Stimulated activated CD8-positive, alpha-beta memory T cell treated with anti-CD3 and anti-CD28 coated beads, Interleukin-7, amount 100 ng/mL, for 48 hours (primary cell): ENCODE measurements around the gene PLXNB3.

Experiments used
- DNase-seq, 2 donors: peaks; one replicate each; pipeline ENCODE4 v3.0.0-alpha.2; 2020; ENCODE audit warnings: low read depth in 1 of 2; ENCODE audit errors: extremely low read depth in 1 of 2

The PLXNB3 gene

GRCh38 chrX:153772316-153773217, 8.5 kb downstream of the PLXNB3 start:
- no peak for DNase-seq

- DNase-seq, result no peak
Observed at GRCh38 chrX:153773218-153773611, 9.2 kb downstream of the PLXNB3 start.

GRCh38 chrX:153773741-153774575, 9.9 kb downstream of the PLXNB3 start:
- DNase-seq, result no peak

DNA sequence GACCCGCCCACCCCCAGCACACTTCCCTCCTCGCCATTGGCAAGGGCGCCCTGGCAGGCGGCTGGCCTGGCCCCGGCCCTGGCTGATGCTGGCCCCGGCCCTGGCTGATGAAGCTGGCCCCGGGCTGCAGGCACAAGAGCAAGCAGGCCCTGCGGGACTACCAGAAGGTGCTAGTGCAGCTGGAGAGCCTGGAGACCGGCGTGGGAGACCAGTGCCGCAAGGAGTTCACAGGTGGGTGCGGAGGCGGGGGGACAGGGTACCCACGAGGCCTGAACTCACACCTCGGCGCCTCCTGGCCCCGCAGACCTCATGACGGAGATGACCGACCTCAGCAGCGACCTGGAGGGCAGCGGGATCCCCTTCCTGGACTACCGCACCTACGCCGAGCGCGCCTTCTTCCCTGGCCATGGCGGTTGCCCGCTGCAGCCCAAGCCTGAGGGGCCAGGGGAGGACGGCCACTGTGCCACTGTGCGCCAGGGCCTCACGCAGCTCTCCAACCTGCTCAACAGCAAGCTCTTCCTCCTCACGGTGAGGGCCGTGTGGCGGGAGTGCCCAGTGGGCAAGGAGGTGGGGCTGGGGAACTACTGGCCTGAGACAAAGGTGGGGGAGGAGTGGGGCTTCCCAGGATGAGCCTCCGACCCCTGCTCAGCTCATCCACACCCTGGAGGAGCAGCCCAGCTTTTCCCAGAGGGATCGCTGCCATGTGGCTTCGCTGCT, 10.7 kb downstream of the PLXNB3 start:
- no peak for DNase-seq

- no peak for DNase-seq
Observed at GRCh38 chrX:153775293-153776119, 11.5 kb downstream of the PLXNB3 start.

DNA sequence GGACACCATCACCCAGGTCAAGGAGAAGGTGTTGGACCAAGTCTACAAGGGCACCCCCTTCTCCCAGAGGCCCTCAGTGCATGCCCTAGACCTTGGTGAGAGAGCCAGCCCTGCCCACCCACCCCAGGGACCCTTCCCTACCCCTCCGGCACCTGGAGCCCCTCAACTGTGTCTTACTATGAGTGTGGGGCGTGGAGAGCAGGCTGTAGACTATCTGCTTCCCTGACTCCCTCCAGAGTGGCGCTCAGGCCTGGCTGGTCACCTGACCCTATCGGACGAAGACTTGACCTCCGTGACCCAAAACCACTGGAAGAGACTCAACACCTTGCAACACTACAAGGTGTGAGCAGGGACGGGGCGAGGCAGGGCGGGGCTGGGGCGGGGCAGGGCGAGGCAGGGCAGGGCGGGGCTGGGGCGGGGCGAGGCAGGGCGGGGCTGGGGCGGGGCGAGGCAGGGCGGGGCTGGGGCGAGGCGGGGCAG, 12.1 kb downstream of the PLXNB3 start:
- no peak for DNase-seq

GRCh38 chrX:153776611-153777045, 12.6 kb downstream of the PLXNB3 start:
- no peak for DNase-seq

GRCh38 chrX:153777261-153778090, 13.4 kb downstream of the PLXNB3 start:
- DNase-seq, result no peak

DNA sequence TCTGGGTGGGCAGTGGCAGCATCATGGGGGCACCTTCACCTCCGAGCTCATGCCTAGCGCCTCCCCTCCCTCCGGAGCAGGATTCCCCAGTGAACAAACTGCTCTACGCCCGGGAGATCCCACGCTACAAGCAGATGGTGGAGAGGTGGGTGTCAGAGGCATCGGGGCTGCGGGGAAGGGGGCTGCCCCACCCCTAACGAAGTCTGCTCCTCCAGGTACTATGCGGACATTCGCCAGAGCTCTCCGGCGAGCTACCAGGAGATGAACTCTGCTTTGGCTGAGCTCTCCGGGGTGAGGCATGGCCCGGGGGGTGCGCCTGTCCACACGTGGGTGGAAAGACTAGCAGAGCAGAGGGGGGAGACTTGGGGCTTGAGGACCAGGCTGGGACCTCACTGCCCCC, 14.1 kb downstream of the PLXNB3 start:
- DNase-seq, result no peak

DNA sequence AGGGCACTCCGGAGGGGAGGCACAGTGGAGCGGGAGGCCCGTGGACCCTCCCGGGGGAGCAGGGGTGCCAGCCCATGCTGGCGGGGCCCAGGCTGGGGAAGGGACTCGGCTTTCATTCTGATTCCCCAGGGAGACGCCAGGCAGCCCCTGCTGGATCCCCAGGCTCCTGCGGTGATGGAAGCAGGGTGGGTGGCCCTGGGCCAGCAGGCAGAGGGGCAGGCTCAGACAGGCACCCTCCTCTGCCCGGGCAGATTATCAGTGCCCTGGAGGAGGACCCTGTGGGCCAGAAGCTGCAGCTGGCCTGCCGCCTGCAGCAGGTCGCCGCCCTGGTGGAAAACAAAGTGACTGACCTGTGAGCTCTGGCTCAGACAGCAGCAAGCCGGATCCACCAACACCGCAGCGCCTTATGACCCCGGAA, 14.6 kb downstream of the PLXNB3 start:
- DNase-seq, result no peak

- DNase-seq, result no peak
Observed at GRCh38 chrX:153779891-153780677, 16.0 kb downstream of the PLXNB3 start.

DNA sequence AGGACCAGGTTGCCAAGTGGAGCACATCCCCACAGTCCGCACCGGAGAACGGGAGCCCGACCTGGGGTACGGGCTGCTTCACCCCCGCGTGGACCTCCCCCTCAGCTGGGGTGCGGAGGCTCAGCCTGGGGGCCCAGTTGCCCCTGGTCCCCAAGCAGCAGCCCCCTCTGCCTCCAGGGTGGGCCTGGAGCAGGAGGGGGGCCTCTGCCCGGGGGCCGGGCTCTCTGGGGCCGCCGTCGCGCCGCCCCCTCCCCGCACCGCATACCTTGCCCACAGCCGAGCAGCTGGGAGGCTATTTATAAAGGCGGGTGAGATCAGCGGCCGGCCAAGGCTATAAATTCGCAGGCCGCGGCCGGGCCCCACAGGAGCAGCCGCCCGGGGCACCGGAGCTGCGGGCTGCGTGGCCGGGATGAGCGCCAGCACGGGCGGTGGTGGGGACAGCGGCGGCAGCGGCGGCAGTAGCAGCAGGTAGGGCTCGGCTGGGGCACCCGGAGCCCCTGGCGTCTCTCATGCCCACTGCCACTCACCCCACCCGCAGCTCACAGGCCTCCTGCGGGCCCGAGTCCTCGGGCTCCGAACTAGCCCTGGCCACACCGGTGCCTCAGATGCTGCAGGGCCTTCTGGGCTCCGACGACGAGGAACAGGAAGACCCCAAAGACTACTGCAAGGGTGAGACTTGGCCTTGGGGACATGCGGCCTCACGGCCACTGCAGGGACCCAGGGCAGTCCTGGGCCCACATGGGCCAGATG, 16.8 kb downstream of the PLXNB3 start, which contains the start of gene SRPK3:
SRPK3 (plus strand) TSS at position 364 of the 750 bp plus-strand sequence; CDS start at position 410, 46 bp downstream.
- no peak for DNase-seq

GRCh38 chrX:153781428-153782047, 17.5 kb downstream of the PLXNB3 start:
- no peak for DNase-seq

DNA sequence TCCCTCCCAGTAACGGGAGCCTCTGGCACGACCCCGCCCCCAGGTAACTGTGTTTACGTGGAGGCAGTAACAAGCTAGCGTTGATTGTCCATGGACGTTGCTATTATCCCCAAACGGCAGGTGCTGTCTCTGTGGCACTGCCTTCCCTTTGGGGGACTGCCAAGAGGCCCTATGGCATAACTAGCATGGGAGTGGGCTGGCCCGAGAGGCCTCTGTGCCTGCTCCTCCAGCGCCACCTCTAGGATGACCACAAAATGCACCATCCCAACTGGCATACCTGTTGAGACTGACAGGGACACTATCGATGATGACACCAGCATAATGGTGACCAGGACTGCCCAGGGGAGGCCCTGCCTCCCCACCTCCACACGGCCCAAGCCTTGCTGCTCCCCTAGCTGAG, 18.3 kb downstream of the PLXNB3 start:
- DNase-seq, result no peak

DNA sequence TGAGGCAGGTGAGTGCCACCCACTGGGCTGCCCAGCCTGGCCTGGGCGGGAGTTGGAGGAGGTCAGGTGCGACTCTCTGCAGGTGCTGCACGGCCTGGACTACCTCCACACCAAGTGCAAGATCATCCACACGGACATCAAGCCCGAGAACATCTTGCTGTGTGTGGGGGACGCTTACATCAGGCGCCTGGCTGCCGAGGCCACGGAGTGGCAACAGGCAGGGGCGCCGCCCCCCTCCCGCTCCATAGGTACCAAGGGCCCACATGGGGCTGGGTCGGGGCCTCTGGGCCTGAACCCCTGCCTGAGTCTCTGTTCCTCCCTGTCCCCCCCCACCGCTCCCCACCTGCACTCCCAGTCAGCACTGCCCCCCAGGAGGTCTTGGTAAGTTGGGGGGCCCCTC, 18.8 kb downstream of the PLXNB3 start:
- no peak for DNase-seq

- no peak for DNase-seq
Observed at GRCh38 chrX:153783378-153784013, 19.4 kb downstream of the PLXNB3 start.
